ENCODE data around the gene SGCA. TPM values are rescaled to one million over a fixed set of nuclear protein-coding genes. Genes with fewer than 3 reads are reported as not detected.

The SGCA gene
- polyA plus RNA-seq, 1 donor (not counting 4 experiments of a cell fraction or from before 2014, with no cell fraction given) = not detected

DNA sequence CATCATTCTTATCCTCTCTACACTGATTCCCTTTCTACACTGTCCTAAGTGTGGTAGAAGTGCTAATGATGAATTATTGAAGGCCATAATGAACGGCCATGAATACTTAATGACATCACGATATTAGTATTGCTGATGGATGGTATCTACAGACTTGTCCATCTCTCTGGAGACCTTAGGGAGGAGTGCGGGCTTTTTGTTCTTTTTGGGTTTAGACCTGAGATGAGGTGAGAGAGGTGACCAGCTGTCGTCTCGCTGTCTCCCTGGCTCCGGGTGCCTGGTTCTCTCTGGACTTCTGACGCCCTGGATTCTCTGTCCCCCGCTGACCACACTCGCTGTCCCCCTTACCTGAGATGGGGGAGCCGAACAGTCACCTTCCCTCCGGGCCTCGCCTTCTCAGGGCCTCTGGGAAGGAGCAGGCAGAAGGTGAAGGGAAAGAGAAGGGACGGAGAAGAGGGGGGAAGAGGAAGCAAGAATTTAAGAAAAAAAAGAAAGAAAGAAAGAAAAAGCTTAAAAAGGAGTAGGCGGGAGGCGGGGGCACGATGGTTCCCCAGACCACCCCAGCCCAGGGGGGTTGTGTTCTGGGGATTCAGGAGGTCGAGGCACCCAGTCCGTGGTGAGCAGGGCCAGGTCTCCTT lies 17.1 kb downstream of the SGCA start:
- Histone ChIP-seq H3K9ac (ENCODE audit: control insufficient read depth, extremely low read depth, insufficient read depth, low read length) (no peak overlapping the region), H3K4me2 (ENCODE audit: control insufficient read depth, extremely low read depth, insufficient read depth, low read depth, low read length) (no peak overlapping the region), H3K79me2 (ENCODE audit: control insufficient read depth, insufficient read depth, low read length) (no peaks in the 10 kb centered on the region), H3K27me3 (ENCODE audit: control insufficient read depth, extremely low read depth, insufficient read depth, low read length) (no peaks in the 10 kb centered on the region), H3K36me3 (ENCODE audit: control insufficient read depth in 2 of 2, extremely low read depth in 1 of 2, insufficient read depth in 2 of 2, low read length in 2 of 2) (no peaks in the 10 kb centered on the region), H2AFZ (ENCODE audit: control insufficient read depth, low read length) (no peak overlapping the region), H3K9me3 (ENCODE audit: control insufficient read depth, low read depth, low read length) (no peaks in the 10 kb centered on the region), H3K4me1 (ENCODE audit: control insufficient read depth, extremely low read depth, insufficient read depth, low read length) (peaks cover 40% of the 10 kb centered on the region), H3K27ac (ENCODE audit: control insufficient read depth, insufficient read depth, low read length) (no peak overlapping the region), H3K9me1 (ENCODE audit: control insufficient read depth, extremely low read depth, insufficient read depth, low read length) (no peaks in the 10 kb centered on the region), H4K20me1 (ENCODE audit: control insufficient read depth, extremely low read depth, insufficient read depth, low read length) (no peaks in the 10 kb centered on the region), H3K4me3 (ENCODE audit: control insufficient read depth in 2 of 3, extremely low read depth in 1 of 3, insufficient read depth in 2 of 3, low read depth in 1 of 3, low read length in 3 of 3) (no peak overlapping the region)
- TF ChIP-seq, protein P1, sequence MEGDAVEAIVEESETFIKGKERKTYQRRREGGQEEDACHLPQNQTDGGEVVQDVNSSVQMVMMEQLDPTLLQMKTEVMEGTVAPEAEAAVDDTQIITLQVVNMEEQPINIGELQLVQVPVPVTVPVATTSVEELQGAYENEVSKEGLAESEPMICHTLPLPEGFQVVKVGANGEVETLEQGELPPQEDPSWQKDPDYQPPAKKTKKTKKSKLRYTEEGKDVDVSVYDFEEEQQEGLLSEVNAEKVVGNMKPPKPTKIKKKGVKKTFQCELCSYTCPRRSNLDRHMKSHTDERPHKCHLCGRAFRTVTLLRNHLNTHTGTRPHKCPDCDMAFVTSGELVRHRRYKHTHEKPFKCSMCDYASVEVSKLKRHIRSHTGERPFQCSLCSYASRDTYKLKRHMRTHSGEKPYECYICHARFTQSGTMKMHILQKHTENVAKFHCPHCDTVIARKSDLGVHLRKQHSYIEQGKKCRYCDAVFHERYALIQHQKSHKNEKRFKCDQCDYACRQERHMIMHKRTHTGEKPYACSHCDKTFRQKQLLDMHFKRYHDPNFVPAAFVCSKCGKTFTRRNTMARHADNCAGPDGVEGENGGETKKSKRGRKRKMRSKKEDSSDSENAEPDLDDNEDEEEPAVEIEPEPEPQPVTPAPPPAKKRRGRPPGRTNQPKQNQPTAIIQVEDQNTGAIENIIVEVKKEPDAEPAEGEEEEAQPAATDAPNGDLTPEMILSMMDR (optimal IDR thresholded peaks at IDR 0.05 in 1 of 3, IDR thresholded peaks at IDR 0.05 in 1 of 3, conservative IDR thresholded peaks at IDR 0.05 in 1 of 3; ENCODE audit: extremely low read depth in 1 of 3, insufficient read depth in 2 of 3, low read length in 3 of 3) = no peak
- TF ChIP-seq EZH2 (IDR thresholded peaks at IDR 0.05; ENCODE audit: low read length) = no peak
- dilution Hi-C loops (cut with MboI; ENCODE audit: extremely low pct_ligation_motif_present, low sequenced_read_pairs) = no loop called here
- DNase-seq (ENCODE audit: low read depth, low spot score) (no peak), FAIRE-seq (no peak)

DNA sequence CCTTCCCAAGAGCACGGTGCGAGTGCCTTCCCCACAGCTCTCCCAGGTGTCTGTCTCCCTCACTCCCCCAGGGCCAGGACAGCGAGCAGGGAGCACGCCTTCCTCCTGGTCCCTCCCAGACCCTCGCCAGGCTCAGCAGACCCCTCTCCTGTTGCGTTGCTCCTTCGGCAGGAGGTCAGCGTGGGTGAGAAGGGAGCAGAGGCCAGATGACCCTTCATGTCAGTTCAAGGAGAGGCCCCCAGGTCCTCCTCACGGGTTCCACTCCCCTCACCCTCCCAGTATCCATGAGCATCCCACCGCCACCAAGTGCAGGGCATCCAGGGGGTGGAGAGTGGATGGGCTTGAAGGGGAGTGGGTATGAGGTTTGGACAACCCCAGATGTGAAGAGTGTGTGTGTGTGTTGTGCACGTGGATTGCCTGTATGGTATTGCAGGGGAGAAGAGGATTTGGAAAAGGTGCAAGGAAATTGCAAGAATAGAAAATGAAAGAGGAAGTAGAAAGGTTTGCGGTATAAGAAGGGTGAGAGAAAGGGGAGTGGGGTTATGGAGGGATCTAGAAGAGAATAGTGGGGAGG lies 17.7 kb downstream of the SGCA start:
- H2AFZ ChIP-seq (ENCODE audit: control insufficient read depth, low read length) = peak overlapping the region; percentile 84

More for the DNA sequence above, 17.7 kb downstream of the SGCA start:
- Histone ChIP-seq H3K4me2 (ENCODE audit: control insufficient read depth, extremely low read depth, insufficient read depth, low read depth, low read length) (peak overlapping the region; percentile 69), H3K9ac (ENCODE audit: control insufficient read depth, extremely low read depth, insufficient read depth, low read length) (peak overlapping the region; percentile 73), H4K20me1 (ENCODE audit: control insufficient read depth, extremely low read depth, insufficient read depth, low read length) (no peaks in the 10 kb centered on the region), H3K9me1 (ENCODE audit: control insufficient read depth, extremely low read depth, insufficient read depth, low read length) (no peaks in the 10 kb centered on the region), H3K4me1 (ENCODE audit: control insufficient read depth, extremely low read depth, insufficient read depth, low read length) (peaks cover 36% of the 10 kb centered on the region), H3K27me3 (ENCODE audit: control insufficient read depth, extremely low read depth, insufficient read depth, low read length) (no peaks in the 10 kb centered on the region), H3K79me2 (ENCODE audit: control insufficient read depth, insufficient read depth, low read length) (no peaks in the 10 kb centered on the region), H3K4me3 (ENCODE audit: control insufficient read depth in 2 of 3, extremely low read depth in 1 of 3, insufficient read depth in 2 of 3, low read depth in 1 of 3, low read length in 3 of 3) (peak overlapping the region in 1 of 3 experiments; percentile 29), H3K36me3 (ENCODE audit: control insufficient read depth in 2 of 2, extremely low read depth in 1 of 2, insufficient read depth in 2 of 2, low read length in 2 of 2) (no peaks in the 10 kb centered on the region), H3K9me3 (ENCODE audit: control insufficient read depth, low read depth, low read length) (no peaks in the 10 kb centered on the region), H3K27ac (ENCODE audit: control insufficient read depth, insufficient read depth, low read length) (peak overlapping the region; percentile 72)
- dilution Hi-C loops (cut with MboI; ENCODE audit: extremely low pct_ligation_motif_present, low sequenced_read_pairs) = no loop called here
- no peak for DNase-seq (ENCODE audit: low read depth, low spot score)
- FAIRE-seq = no peak
- TF ChIP-seq EZH2 (IDR thresholded peaks at IDR 0.05; ENCODE audit: low read length) = no peak
- TF ChIP-seq, protein P1 (optimal IDR thresholded peaks at IDR 0.05 in 1 of 3, IDR thresholded peaks at IDR 0.05 in 1 of 3, conservative IDR thresholded peaks at IDR 0.05 in 1 of 3; ENCODE audit: extremely low read depth in 1 of 3, insufficient read depth in 2 of 3, low read length in 3 of 3) = no peak

All from keratinocyte (primary cell).